HG03432 (cell line): Measurements from ENCODE around the gene GPR4.
"Not testable (repeated sequence)": the region's sequence is repeated elsewhere in the genome, so short reads cannot be mapped to it uniquely, and the experiment has no call there.

Experiments
- ATAC-seq: cut with Tn5 transposase; IDR thresholded peaks from one replicate; pipeline ENCODE4 v1.9.1; 2021; ENCODE audit warnings: mild to moderate bottlenecking, moderate library complexity; ENCODE audit not compliant: unreplicated experiment

The GPR4 gene

DNA sequence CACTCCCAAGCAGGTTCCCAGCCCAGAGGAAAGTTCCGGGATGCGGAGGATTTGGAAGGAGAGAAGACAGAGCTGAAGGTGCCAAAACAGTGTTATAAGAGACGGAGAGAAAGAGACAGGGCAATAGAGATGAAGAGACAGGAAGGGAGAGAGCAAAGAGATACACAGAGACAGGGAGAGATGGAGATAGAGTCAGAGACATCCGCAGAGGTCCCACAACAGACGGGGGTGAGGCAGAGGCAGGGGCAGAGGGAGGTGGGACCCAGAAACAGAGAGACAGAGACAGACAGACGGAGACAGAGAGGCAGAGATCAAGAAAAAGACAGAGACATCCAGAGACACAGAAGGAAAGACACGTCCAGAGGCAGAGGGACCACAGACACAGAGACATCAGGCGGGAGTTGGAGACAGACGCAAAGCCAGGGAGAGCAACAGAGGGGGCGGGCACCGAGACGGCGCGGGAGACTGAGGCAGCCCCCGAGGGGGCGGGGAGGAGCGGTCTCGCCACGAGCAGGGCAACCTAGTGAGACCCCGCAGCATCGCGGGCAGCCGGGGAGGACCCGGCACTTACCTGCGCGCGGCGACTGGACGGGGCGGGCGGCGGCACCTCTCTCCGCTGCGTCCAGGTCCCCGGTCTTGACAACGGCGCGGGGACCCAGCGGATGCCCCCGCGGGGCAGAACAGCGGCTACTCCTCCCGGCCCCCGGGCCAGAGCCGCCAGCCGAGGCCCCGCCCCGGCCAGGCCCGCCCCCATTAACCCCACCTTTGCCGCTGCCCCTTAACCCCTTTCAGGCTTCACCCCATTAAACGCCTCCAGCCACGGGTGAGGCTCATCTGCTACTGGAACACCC lies at the start of gene GPR4:
GPR4 (minus strand) TSS at position 689 of the 851 bp plus-strand sequence. CDS start 10,346 bp downstream, outside the sequence.
- ATAC-seq: no peak

DNA sequence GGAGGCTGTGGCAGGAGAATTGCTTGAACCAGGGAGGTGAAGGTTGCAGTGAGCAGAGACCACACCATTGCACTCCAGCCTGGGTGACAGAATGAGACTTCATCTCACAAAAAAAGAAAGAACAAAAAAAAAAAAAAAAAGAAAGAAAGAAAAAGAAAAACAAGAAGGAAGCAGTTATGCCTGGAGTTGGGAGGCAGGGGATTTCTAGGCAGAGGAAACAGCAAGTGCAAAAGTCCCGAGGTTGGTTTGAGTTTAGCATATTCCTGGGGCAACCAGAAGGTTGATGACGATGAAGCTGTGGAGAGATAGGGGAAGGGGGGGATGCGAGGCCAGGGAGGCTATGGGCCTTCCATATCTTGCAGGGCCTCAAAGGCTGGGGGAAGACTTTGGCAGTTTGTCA lies 48.7 kb upstream of the GPR4 start:
- no peak for ATAC-seq

DNA sequence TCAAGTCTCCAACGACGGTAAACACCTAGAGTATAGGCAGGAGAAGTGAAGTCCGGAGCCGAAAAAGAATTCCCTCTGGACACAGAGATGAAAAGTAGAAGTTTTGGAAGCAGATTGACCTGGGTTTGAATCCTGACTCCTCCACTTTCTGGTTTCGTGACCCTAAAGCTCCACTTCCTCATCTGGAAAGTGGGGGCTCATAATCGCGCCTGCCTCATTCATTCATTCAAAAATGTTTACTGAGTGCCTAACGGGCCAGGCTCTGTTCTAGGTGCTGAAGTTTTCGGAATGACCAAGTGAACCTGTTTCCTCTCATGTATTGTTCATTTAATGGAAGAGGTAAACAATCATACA lies 44.3 kb upstream of the GPR4 start:
- ATAC-seq: no peak

DNA sequence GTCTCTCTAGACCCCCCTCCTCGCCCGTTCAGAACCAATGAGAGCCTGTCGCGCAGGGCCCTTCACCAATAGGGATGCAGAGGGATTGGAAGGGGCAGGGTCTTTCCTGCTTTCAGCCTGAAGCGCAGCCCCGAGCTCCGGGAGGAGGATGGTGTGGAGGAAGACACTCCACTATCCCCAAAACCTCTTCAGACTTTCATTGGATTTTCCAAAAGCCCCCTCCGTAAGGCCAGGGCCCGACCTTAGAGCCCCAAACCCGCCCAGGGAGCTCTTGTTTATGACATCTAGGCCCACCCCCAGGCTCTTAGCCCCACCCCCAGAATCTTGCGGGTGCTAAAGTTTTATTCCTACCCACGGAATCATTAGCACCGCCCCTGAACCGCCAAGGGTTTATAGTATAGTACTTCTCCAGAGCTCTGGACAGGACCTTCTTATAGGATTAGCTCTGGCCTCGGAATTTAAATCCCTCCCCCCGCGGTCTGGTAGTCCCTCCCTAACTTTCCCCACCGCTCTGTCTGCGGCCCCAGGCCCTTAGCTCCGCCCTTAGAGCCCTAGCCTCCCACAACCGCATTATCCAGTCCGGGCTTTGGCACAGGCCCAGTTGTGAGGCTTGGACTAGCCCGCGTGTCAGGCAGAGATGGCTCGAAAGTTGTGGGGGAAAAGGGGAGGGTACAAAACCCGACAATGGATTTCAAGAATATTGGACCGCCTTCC lies 43.8 kb upstream of the GPR4 start:
- peak; percentile 25 for ATAC-seq

GRCh38 chr19:45645068-45645630 lies 43.1 kb upstream of the GPR4 start:
- ATAC-seq: no peak

DNA sequence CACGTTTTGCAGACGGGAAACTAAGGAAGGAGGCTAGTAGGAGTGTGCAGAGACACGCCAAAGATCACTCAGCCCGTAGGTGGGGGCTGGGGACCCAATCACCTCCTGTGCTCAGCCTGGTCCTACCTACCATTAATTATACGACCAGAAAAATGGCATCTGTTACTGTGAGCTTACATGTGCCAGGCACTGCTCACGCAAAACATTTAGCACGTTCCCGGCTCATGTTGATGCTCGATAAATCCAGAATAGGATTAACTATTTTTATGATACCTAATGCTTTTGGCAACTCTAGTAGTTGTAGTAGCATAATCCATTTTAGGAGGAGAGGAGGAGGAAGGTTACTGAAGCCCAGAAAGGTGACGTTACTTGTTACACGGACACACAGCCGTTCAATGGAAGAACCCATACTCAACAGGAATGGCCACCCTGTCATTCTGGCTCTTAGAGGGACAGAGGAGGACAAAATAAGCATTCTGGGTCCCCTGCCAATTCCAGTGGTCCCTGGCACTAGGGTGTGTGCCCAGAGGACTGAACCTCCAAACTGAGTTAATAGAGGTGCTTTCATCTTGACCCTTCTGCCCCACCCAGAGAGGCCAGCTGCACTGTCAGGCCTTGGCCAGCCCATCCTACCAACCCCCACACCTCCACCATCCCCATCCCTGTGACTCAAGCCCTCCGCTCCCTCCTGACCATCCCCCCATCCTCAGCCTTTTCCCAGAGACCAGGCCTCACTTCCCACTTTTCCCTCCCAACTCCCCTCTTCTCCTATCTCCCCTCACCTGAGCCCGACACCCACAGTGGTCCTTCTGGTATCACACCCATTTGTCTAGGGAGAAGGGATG lies 42.1 kb upstream of the GPR4 start:
- no peak for ATAC-seq

- no peak for ATAC-seq
Measured at GRCh38 chr19:45643024-45643926, 41.3 kb upstream of the GPR4 start.

- peak; percentile 37 for ATAC-seq
Measured at GRCh38 chr19:45641274-45642105, 39.5 kb upstream of the GPR4 start.

GRCh38 chr19:45640849-45641273 lies 38.8 kb upstream of the GPR4 start:
- no peak for ATAC-seq

DNA sequence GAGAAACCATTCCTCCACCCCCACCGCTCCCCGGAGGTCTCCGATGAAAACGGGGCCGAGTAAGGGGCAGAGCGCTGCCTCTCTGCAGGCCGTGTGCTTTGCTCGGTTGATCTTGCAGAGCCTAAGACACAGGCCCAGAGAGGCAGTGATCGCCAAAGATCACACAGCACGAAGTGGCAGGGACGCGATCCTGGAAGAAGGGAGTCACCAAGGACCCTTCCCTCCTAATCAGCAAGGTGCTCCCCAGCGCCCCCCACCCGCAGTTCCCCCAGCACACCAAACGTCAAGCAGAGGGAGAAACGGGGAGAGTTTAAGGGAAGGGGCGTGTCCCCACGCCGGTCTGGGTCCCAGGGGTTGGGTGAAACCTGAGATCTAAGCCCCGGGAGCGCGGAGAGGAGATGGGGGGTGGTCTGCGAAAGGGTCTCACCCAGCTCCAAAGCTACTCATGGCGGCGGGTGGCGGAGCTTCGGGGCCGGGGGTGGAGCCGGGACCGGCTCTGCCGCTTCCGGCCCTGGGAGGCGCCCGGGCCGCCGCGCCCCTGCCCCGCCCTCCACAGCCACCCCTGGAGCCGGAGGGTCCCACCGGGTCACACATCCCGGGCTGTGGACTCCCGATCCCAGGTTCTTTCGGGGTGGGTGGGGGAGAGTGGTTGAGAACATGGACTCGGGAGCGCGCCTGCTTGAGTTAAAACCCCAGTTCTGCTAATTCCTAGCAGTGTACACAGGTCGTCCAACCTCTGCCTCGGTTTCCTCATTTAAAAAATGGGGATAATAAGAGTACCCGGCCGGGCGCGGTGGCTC lies 37.1 kb upstream of the GPR4 start, which contains the start of gene EML2:
EML2 (minus strand) TSS at position 468 of the 800 bp plus-strand sequence; CDS start at position 447, 21 bp downstream.
- no peak for ATAC-seq

DNA sequence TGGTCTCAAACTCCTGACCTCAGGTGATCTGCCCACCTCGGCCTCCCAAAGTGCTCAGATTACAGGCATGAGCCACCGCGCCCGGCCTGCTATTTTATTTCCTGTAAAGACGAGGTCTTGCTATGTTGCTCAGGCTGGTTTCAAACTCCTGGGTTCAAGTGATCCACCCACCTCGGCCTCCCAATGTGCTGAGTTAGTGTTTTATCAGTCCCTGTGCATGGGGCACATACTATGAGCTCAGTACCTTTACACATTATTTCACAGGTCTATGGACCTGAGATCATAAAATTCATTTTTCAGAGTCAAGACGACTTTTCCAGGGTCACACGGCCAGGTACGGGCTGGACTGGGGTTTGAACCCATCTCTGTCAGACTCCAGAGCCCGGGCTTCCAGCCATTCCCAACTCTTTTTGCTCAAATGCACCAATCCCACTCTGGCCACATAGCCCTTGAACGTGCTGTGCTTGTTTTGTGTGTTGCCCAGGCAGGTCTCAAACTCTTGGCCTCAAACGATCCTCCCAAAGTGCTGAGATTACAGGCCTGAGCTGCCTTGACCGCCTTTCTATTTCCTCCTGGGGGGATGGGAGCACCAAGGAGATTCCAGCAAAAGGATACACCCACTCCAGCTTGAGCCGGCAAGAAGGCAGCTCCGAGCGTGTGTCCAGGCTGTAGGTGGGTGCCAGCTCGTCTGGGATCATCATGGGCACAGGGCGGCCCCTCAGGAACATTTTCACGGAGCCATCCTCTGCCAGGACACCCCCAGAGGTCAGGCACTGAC lies 36.1 kb upstream of the GPR4 start:
- ATAC-seq: no peak

DNA sequence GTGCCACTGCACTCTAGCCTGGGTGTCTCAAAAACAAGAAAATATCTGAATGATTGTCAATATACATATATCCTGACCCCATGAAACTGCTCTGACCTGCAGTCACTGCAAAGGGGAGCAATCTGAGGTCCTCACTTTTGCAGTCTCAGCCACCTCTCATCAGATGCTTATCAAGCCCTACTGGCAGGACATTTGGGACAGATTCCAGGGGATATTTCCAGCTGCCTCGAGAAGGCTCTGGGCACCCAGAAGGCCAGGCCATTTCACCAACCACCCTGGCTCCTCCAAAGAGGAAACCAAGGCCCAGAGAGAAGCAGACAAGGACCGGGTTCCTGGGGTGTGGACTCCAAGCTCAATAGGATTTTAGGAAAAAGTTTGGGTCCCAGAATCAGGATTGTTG lies 34.9 kb upstream of the GPR4 start:
- ATAC-seq: no peak

DNA sequence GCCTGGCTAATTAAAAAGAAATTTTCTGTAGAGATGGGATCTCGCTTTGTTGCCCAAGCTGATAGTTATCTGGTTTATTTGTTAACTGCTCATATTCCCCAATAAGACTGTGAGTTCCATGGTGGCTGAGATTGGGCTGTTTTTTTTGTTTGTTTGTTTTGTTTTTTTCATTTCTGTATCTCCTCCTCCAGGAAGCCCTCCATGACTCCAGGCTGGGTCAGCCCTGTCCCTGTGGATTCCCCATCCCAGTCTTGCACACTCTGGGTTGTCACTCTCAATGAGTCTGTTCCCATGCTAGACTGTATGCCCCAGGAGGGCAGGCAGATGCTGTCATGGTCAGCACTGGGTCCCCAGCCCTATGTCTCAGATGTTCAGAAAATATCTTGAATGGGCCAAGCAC lies 34.3 kb upstream of the GPR4 start:
- ATAC-seq: no peak

- no peak for ATAC-seq
Measured at GRCh38 chr19:45632468-45633196, 30.6 kb upstream of the GPR4 start.

- no peak for ATAC-seq
Measured at GRCh38 chr19:45630463-45630862, 28.5 kb upstream of the GPR4 start.

- ATAC-seq: no peak
Measured at GRCh38 chr19:45629704-45630103, 27.7 kb upstream of the GPR4 start.

- not testable (repeated sequence) for ATAC-seq
Measured at GRCh38 chr19:45628219-45628618, 26.2 kb upstream of the GPR4 start.
